Ovary (tissue), 9 donors: ENCODE measurements around the gene CD9. TPM values are rescaled to one million over a fixed set of nuclear protein-coding genes. Genes with fewer than 3 reads are reported as not detected.

Source experiments
- DNase-seq, 5 donors: peaks; one replicate each; pipeline ENCODE4 v3.0.0-alpha.2; 2019 to 2020
- H3K27ac ChIP-seq, 2 donors: fragments of 200-600 bp; one replicate each; pipeline versions ENCODE4 v1.5.1 to v1.8.0; 2019 to 2022
- H3K27me3 ChIP-seq: fragments of 200-600 bp; one replicate; pipeline ENCODE4 v1.8.0; 2022
- H3K36me3 ChIP-seq: fragments of 200-600 bp; sonication (generic); one replicate; pipeline ENCODE4 v1.5.1; 2019
- H3K4me1 ChIP-seq: one replicate; pipeline ENCODE4 v1.8.1; 2013; ENCODE audit warnings: mild to moderate bottlenecking, moderate library complexity; ENCODE audit not compliant: insufficient read depth
- H3K4me3 ChIP-seq: fragments of 200-600 bp; sonication (generic); one replicate; pipeline ENCODE4 v1.5.1; 2017
- H3K9me3 ChIP-seq, 2 donors: fragments of 200-600 bp in 1 of 2; sonication (generic) in 1 of 2; one replicate each; pipeline versions ENCODE4 v1.5.1 to v1.8.1; 2013 to 2019; ENCODE audit warnings: mild to moderate bottlenecking in 1 of 2, moderate library complexity in 1 of 2
- CTCF ChIP-seq, 3 donors: fragments of 450-650 bp in 2 of 3; fragments of 200-600 bp in 1 of 3; IDR thresholded peaks; one replicate each; pipeline versions ENCODE4 v1.5.1 to v1.8.0; 2016 to 2022; ENCODE audit warnings: antibody characterized with exemption in 3 of 3, mild to moderate bottlenecking in 1 of 3
- EP300 ChIP-seq: sonication (generic); formaldehyde crosslinking; IDR thresholded peaks from one replicate; pipeline ENCODE4 v1.6.1; 2017; ENCODE audit warnings: antibody characterized with exemption
- POLR2A ChIP-seq: fragments of 450-650 bp; IDR thresholded peaks from one replicate; pipeline ENCODE4 v1.6.1; 2017; ENCODE audit warnings: antibody characterized with exemption, mild to moderate bottlenecking, moderate library complexity
- WGBS, 3 donors: extraction: QIAGEN DNeasy Blood & Tissue Kit in 1 of 3; methylation state at CpG; one replicate each; pipeline versions ENCODE4 v1.1.5 to v1.1.7; 2013 to 2017; 5-methylcytosine and 5-hydroxymethylcytosine counted together
- intact Hi-C, 4 donors: fragments of 100-400 bp; cut with DNase I; formaldehyde crosslinking; loops; one replicate each; pipeline versions ENCODE4 v1.11.0 to v1.15.1; 2022 to 2023
- polyA plus RNA-seq, 2 donors: library from polyadenylated mRNA; stranded (reverse); fragments of 200-250 nt in 1 of 2; fragments of 350-450 nt in 1 of 2; fragmentation: Illumina TruSeq in 1 of 2; extraction: RNeasy Lipid Tissue Mini Kit (QIAGEN cat#74804) in 1 of 2; gene quantifications; one replicate each; pipeline ENCODE4 v1.2.3, GENCODE V29; 2013 to 2014
- total RNA-seq, 7 donors: library from RNA; depleted of rRNA in 2 of 7; stranded (reverse); fragments of >200 nt in 2 of 7; fragmentation: NEBNext Ultra II Directional in 3 of 7; extraction: Animal tissue kit (Norgen Biotek cat#: 25700) in 3 of 7; gene quantifications; one replicate each; pipeline versions ENCODE4 v1.1.0 to v1.2.4, GENCODE V29; 2016 to 2023
- donor health status: DM: no; HTN: no; CAD: no; lungs with moderate emphysema.
- donor health status: DM: no; HTN: no; CAD: no.
- donor health status: Bipolar disorder and iron deficiency.
- donor health status: DM: yes; HTN: yes; CAD: no.
- donor health status: DM: no; HTN: no; CAD: no.
- donor health status: DM: yes; HTN: yes; CAD: no.

The CD9 gene
- total and polyA plus RNA-seq, 9 donors: 23.9 to 372 (median 60.7) TPM

GRCh38 chr12:6264402-6265037, 64.3 kb downstream of the CD9 start:
- WGBS, 3 donors: 82 to 87% (median 83%) methylated on average over 11 of the region's 11 CpGs
- TF ChIP-seq CTCF (IDR thresholded peaks at IDR 0.05) (no peak), POLR2A (no peak), EP300 (no peak)
- Histone ChIP-seq H3K4me1 (peaks cover 5% of the 10 kb centered on the region), H3K9me3 (no peaks in the 10 kb centered on the region), H3K27me3 (no peaks in the 10 kb centered on the region), H3K36me3 (no peaks in the 10 kb centered on the region), H3K4me3 (no peak overlapping the region), H3K27ac (no peak overlapping the region)
- intact Hi-C loops: no loop called here
- DNase-seq: peak in 1 of 5 donors; percentile 34

DNA sequence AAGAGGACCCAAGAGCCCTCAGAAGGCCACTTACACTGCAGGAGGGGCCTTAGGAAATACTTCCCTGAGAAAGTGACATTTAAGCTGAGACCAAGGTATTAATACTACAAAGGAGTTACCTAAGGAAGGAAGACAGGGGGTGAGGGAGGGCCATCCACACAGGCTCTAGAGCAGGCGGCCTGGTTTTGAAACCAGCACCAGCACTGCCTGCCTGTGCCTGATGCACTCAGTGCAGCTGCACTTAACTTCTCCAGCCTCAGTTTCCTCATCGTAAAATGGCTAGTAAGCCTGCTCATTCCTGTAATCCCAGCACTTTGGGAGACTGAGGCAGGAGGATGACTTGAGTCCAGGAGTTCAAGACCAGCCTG, 64.8 kb downstream of the CD9 start:
- Histone ChIP-seq H3K9me3 (no peaks in the 10 kb centered on the region), H3K4me3 (no peak overlapping the region), H3K4me1 (peaks cover 5% of the 10 kb centered on the region), H3K27ac (no peak overlapping the region), H3K27me3 (no peaks in the 10 kb centered on the region), H3K36me3 (no peaks in the 10 kb centered on the region)
- 94 to 100% (median 100%) methylated on average over 2 of the region's 2 CpGs for WGBS, 3 donors
- intact Hi-C loops: no loop called here
- TF ChIP-seq CTCF (IDR thresholded peaks at IDR 0.05): no peak
- TF ChIP-seq EP300: no peak
- no peak for DNase-seq

GRCh38 chr12:6266541-6266966, 66.4 kb downstream of the CD9 start:
- DNase-seq: no peak
- no peak overlapping the region for H3K27ac ChIP-seq

DNA sequence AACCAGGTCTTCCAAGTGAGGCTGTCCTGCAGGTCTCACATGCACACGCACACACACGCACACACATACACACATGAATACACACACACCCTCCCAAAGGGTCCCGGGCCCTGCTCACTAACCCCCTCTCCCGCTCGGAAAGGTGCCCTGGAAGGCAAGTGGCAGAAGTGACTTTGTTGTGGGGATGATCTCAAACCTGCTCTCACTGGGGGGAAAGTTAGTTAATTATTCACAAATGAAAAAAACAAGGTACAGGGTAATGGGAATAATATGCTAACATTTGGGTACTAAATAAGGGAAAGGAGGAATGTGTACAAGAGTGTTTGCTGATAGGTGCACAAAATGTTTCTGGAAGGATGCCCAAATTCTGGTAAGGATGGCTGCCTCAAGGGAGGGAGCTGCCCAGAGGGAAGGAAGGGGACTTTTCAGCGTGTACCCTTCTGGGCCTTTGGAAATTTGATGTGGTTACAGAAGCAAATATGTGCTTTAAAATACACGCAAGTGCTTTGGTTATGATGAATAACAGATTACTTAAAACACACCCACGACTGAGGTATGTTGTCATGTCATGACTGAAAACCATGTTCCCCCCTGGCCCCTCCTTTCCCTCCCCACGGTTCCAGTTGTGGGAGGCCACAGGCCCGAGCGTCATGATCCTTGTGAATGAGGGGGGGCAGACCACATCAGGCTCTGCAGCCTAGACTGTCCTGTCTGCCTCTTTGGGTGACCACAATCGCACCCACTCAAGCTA, 66.9 kb downstream of the CD9 start:
- WGBS, 3 donors: 73 to 74% (median 73%) methylated on average over 12 of the region's 12 CpGs
- peaks cover 5% of the 10 kb centered on the region for H3K4me1 ChIP-seq
- no peak for TF ChIP-seq CTCF (IDR thresholded peaks at IDR 0.05)
- TF ChIP-seq POLR2A: no peak
- no peak for TF ChIP-seq EP300
- no peak overlapping the region for H3K27ac ChIP-seq
- no peaks in the 10 kb centered on the region for H3K9me3 ChIP-seq
- no peaks in the 10 kb centered on the region for H3K36me3 ChIP-seq
- intact Hi-C loops: no loop called here
- H3K27me3 ChIP-seq: no peaks in the 10 kb centered on the region
- DNase-seq: no peak
- no peak overlapping the region for H3K4me3 ChIP-seq

More at GRCh38 chr12:6266541-6266966, 66.4 kb downstream of the CD9 start:
- no peak overlapping the region for H3K4me3 ChIP-seq
- H3K27me3 ChIP-seq: no peaks in the 10 kb centered on the region
- no peaks in the 10 kb centered on the region for H3K36me3 ChIP-seq
- 90 to 92% (median 91%) methylated on average over 7 of the region's 7 CpGs for WGBS, 3 donors
- intact Hi-C loops: no loop called here
- H3K4me1 ChIP-seq: peaks cover 5% of the 10 kb centered on the region
- H3K9me3 ChIP-seq: no peaks in the 10 kb centered on the region
- TF ChIP-seq CTCF (IDR thresholded peaks at IDR 0.05) (no peak), POLR2A (no peak), EP300 (no peak)
